HG03159 (cell line): ENCODE measurements around the gene HABP2.

ENCODE experiments used
- ATAC-seq: cut with Tn5 transposase; IDR thresholded peaks from one replicate; pipeline ENCODE4 v1.9.1; 2021; ENCODE audit warnings: mild to moderate bottlenecking, moderate library complexity; ENCODE audit not compliant: unreplicated experiment

Gene HABP2

DNA sequence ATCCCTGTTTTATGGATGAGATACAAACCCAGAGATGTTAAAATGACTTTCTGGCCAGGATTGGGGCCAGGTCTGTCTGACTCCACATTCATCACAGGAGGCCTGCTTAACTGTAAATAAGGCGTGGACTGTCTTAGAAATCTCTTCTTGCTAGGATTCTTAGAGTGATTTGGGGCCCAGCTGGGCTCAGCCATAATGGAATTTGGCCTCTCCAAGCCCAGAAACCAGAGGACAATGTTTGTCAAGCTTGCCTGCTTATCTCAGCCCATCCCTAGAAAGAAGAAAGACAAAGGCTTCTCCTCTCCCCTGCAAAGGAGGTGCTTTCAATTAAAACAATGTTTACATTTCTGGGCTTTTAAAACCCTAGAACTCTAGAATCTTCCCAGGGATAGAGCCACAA lies 2.9 kb downstream of the HABP2 start:
- no peak for ATAC-seq

DNA sequence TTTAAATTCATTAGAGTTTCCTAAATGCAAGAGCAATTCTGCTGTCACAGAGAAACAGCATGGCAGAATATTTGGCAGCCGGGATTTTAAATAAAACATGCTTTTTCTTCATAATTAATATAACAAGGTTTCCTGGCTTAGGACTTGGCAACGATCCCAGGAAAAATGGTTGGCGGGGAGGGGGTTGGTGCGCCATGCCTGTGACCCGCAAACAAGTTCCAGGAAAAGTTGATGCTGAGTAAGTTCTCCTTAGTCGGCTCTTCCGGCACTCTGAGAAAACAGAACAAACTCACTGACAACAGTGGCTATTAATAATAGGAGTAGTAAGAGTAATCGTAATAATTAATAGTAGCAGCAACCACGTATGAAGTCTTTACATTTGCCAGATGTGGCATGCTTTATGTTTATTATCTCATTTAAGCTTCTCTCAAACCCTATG lies 4.6 kb downstream of the HABP2 start:
- ATAC-seq, result no peak

DNA sequence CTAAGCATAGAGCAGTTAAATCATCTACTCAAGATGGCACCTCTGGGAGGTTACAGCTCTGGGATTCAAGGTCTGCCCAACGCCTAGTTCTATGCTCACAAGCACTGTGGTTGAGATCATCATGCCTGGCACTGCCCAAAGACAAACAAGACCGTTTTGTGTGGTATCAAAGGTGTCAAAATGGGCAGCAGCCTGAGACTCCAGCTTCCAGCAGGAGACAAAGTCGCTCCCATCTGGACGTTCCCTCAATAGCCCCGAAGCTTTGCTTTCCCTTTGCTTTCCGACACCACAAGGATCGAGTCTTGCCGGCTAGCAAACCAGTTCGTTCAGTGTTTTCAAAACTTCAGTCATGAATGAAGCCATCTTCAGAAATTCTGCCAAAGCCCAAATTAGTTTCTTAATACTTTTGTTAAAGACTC lies 5.1 kb downstream of the HABP2 start:
- ATAC-seq, result no peak

DNA sequence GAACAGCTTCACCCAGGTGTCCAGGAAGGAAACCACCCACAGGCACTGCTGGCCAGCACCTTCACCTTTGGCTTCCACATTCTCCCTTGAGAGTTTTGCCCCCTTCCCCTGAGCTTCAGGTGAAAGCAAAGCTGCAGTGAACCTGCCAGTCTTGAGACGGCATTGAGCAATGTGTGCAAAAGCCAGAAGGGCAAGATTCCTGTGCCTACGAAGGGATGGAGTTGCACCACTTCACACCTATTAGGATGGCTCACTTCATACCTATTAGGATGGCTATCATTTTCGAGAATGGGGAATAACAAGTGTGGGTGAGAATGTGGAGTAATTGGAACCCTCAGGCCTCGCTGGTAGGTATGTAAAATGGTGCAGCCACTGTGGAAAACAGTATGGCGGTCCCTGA lies 7.2 kb downstream of the HABP2 start:
- no peak for ATAC-seq

GRCh38 chr10:113561214-113561613 lies 8.4 kb downstream of the HABP2 start:
- ATAC-seq, result no peak

GRCh38 chr10:113562069-113562468 lies 9.2 kb downstream of the HABP2 start:
- no peak for ATAC-seq

GRCh38 chr10:113562704-113563103 lies 9.9 kb downstream of the HABP2 start:
- ATAC-seq, result no peak

GRCh38 chr10:113563306-113564088 lies 10.6 kb downstream of the HABP2 start:
- ATAC-seq, result peak; percentile 96

- ATAC-seq, result no peak
Measured at GRCh38 chr10:113565364-113565763, 12.5 kb downstream of the HABP2 start.

DNA sequence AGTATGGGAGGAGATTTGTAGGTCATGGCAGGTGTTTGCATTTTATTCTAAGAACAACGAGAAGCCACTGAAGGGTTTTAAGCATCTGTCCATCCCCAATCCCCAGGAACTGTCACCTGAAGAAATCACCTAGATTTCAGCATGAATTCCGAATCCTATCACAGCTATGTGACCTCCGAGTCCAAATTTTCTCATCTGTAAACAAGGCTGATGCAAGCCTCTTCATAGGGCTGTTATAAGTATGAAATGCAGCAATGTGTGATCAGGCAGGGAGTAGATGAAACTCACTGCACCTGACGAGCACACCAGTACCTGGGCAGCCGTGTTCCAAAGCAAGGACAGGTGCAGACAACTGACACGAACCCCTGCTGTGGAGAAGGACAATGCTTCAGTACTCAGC lies 14.0 kb downstream of the HABP2 start:
- no peak for ATAC-seq

- no peak for ATAC-seq
Measured at GRCh38 chr10:113569576-113569975, 16.7 kb downstream of the HABP2 start.

GRCh38 chr10:113572520-113573290 lies 19.9 kb downstream of the HABP2 start:
- ATAC-seq, result no peak

DNA sequence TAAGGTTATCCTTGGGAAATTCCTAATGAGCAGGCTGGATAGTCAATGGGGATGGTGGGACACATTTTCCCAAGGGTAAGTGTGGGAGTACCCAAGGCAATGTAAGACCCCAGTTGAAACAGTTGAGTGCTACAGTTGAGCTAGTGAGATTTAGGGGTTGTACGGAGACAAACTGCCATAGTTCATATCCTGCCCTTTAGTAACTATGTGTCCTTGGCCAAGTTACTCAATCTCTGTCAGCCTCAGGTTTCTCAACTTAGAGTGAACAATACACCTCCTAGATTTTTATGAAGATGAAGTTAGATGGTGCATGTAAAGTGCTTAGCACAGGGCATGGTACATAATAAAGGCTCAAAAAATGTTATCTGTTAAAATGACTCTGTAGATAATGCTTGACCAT lies 20.5 kb downstream of the HABP2 start:
- no peak for ATAC-seq

DNA sequence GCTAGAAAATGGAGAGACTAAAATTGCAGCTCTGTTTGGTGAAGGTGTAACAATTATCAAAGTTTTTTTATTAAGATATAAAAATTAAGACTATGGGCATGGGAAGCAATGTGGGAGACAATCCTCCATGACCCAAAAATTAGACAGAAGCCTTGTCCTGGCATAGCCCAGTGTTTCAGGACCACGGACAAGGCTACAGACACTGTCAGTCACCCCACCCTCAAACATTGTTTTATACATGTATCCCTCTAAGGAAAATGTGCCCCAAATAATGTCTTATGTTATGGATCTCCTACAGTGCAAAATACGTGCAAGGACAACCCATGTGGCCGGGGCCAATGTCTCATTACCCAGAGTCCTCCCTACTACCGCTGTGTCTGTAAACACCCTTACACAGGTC lies 24.0 kb downstream of the HABP2 start:
- no peak for ATAC-seq

- ATAC-seq, result no peak
Measured at GRCh38 chr10:113578773-113579172, 25.9 kb downstream of the HABP2 start.

GRCh38 chr10:113581092-113581491 lies 28.2 kb downstream of the HABP2 start:
- no peak for ATAC-seq

- no peak for ATAC-seq
Measured at GRCh38 chr10:113583571-113583970, 30.7 kb downstream of the HABP2 start.

DNA sequence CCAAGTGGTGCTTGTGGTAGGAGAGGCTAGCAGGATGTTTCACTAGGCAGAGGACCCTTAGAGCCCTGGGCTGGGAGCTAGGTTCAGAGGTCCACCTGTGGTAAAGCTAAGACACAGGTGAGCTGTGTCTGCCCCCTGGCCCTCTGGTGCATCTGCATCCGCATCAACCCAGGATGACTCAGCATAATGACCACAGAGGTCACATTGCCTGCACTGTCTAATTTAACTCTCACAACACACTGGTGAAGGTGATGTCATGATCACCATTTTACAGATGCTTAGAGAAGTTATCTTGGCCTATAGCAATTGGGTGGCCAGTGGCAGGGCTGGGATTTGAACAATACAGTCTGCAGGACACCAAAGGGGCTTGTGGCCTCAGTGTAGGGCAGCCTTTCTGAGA lies 33.1 kb downstream of the HABP2 start:
- ATAC-seq, result no peak

- no peak for ATAC-seq
Measured at GRCh38 chr10:113589201-113589770, 36.4 kb downstream of the HABP2 start.

DNA sequence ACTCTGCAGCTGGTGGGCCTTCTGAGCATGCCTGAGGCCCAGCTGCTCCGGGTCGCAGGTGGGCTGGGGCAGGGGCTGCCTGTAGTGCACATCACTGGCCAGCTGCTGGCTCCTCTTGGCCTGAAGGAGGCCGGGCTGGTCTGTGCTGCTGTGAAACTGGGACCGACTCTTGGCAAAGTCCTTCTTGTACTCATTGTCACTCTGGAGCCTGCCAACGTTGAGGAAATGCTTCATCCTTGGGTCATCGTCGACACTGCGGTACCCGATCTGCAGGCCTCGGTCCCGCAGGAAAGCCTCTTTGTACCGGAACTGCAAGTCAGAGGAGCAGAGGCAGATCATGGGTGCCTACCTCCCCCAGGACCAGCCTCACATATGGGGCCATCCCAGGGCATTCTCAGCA lies 37.7 kb downstream of the HABP2 start:
- ATAC-seq, result no peak

- ATAC-seq, result no peak
Measured at GRCh38 chr10:113592380-113592779, 39.5 kb downstream of the HABP2 start.

DNA sequence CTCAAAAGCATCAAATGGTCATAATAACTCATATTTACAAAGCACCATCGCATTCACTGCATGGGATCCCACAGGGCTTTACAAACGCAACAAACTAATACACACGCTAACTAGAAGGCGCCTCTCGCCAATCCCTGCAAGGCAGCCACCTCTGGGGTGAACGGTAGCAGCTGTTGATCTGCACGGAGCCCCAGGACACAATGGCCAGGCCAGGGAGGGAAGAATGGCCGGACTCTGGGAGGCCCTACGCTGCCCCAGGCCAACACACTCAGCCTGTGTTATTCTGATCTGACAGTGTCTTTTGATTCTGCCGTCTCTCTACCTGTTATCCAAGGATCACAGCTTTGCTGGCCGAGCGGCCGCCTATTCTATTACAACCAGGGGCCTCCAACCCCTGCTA lies 41.8 kb downstream of the HABP2 start:
- no peak for ATAC-seq
